Keratinocyte (primary cell): ENCODE results near the gene ZNF786. TPM values are rescaled to one million over a fixed set of nuclear protein-coding genes. Genes with fewer than 3 reads are reported as not detected.
A peak's percentile ranks its signal among the peaks of the same experiment; 100 is the strongest.

ENCODE experiments used
- DNase-seq: peaks from one replicate; pipeline ENCODE4 v3.0.0-alpha.2; 2011; ENCODE audit warnings: low read depth, missing footprints, low spot score
- FAIRE-seq: peaks from 2 replicates; lab custom pipeline; 2011; peaks lifted over from hg19 to GRCh38; lab: Jason Lieb, UNC
- H2AFZ ChIP-seq: 2 replicates; pipeline ENCODE4 v1.6.0; 2012; ENCODE audit warnings: low read length, control low read depth, inconsistent platforms; ENCODE audit not compliant: control insufficient read depth
- H3K27ac ChIP-seq: 2 replicates; pipeline ENCODE4 v1.5.1; 2011; ENCODE audit warnings: low read length; ENCODE audit not compliant: control insufficient read depth, insufficient read depth
- H3K27me3 ChIP-seq: 3 replicates; pipeline ENCODE4 v1.6.0; 2011; ENCODE audit warnings: low read length; ENCODE audit not compliant: control insufficient read depth, insufficient read depth; ENCODE audit errors: extremely low read depth
- H3K36me3 ChIP-seq, 2 experiments: 2 replicates in 1 of 2; 3 replicates in 1 of 2; pipeline ENCODE4 v1.5.1; 2011; ENCODE audit warnings: low read length in 2 of 2, mild to moderate bottlenecking in 1 of 2; ENCODE audit not compliant: control insufficient read depth in 2 of 2, insufficient read depth in 2 of 2; ENCODE audit errors: extremely low read depth in 1 of 2
- H3K4me1 ChIP-seq: 3 replicates; pipeline ENCODE4 v1.5.1; 2011; ENCODE audit warnings: low read length; ENCODE audit not compliant: control insufficient read depth, insufficient read depth; ENCODE audit errors: extremely low read depth
- H3K4me2 ChIP-seq: 3 replicates; pipeline ENCODE4 v1.6.0; 2011; ENCODE audit warnings: low read depth, low read length; ENCODE audit not compliant: control insufficient read depth, insufficient read depth; ENCODE audit errors: extremely low read depth
- H3K4me3 ChIP-seq, 3 experiments: fragments of 200-600 bp in 1 of 3; sonication (generic) in 1 of 3; 2 replicates in 2 of 3; 3 replicates in 1 of 3; pipeline ENCODE4 v1.5.1; 2011 to 2016; ENCODE audit warnings: low read length in 3 of 3, mild to moderate bottlenecking in 3 of 3, control low read depth in 2 of 3, inconsistent platforms in 1 of 3, low read depth in 1 of 3, mixed read lengths in 1 of 3, mixed run types in 1 of 3, moderate library complexity in 1 of 3; ENCODE audit not compliant: control insufficient read depth in 2 of 3, insufficient read depth in 2 of 3; ENCODE audit errors: extremely low read depth in 1 of 3
- H3K79me2 ChIP-seq: 2 replicates; pipeline ENCODE4 v1.6.0; 2012; ENCODE audit warnings: low read length; ENCODE audit not compliant: control insufficient read depth, insufficient read depth
- H3K9ac ChIP-seq: 3 replicates; pipeline ENCODE4 v1.6.0; 2011; ENCODE audit warnings: low read length; ENCODE audit not compliant: control insufficient read depth, insufficient read depth; ENCODE audit errors: extremely low read depth
- H3K9me1 ChIP-seq: 3 replicates; pipeline ENCODE4 v1.6.0; 2011; ENCODE audit warnings: low read length; ENCODE audit not compliant: control insufficient read depth, insufficient read depth; ENCODE audit errors: extremely low read depth
- H3K9me3 ChIP-seq: 2 replicates; pipeline ENCODE4 v1.5.1; 2012; ENCODE audit warnings: low read depth, low read length; ENCODE audit not compliant: control insufficient read depth
- H4K20me1 ChIP-seq: 3 replicates; pipeline ENCODE4 v1.6.0; 2011; ENCODE audit warnings: low read length; ENCODE audit not compliant: control insufficient read depth, insufficient read depth; ENCODE audit errors: extremely low read depth
- CTCF ChIP-seq, 3 experiments: IDR thresholded peaks in 1 of 3; conservative IDR thresholded peaks in 1 of 3; optimal IDR thresholded peaks in 1 of 3; 2 replicates in 2 of 3; 3 replicates in 1 of 3; pipeline versions ENCODE3 to v1.5.1; 2011; ENCODE audit warnings: low read length in 3 of 3, mild to moderate bottlenecking in 3 of 3, moderate library complexity in 2 of 3, control low read depth in 1 of 3, inconsistent platforms in 1 of 3; ENCODE audit not compliant: insufficient read depth in 2 of 3; ENCODE audit errors: extremely low read depth in 1 of 3
- EZH2 ChIP-seq: IDR thresholded peaks from one replicate; pipeline ENCODE4 v1.6.1; 2012; ENCODE audit warnings: inconsistent platforms, mild to moderate bottlenecking, low read length, moderate library complexity
- dilution Hi-C: fragments of 300-500 bp; cut with MboI; formaldehyde crosslinking; loops from one replicate; pipeline ENCODE4 v1.7.0; 2020; ENCODE audit warnings: low sequenced_read_pairs; ENCODE audit not compliant: extremely low pct_ligation_motif_present
- polyA plus RNA-seq, 5 experiments: library from polyadenylated mRNA; depleted of rRNA in 3 of 5; stranded (reverse) in 3 of 5; stranded (forward) in 1 of 5; unstranded in 1 of 5; fragments of >200 nt; gene quantifications; 1 replicate in 1 of 5; 2 replicates in 3 of 5; 3 replicates in 1 of 5; pipeline versions ENCODE4 v1.2.1 to v1.2.3, GENCODE V29; 2011 to 2012; ENCODE audit warnings: missing spikeins in 2 of 5, low read depth in 1 of 5, low replicate concordance in 1 of 5

ZNF786 gene
- polyA plus RNA-seq, 1 donor (not counting 4 experiments of a cell fraction or from before 2014, with no cell fraction given), result 2.8 TPM

GRCh38 chr7:149074116-149074885, 16.2 kb downstream of the ZNF786 start:
- peak; percentile 55 for FAIRE-seq

DNA sequence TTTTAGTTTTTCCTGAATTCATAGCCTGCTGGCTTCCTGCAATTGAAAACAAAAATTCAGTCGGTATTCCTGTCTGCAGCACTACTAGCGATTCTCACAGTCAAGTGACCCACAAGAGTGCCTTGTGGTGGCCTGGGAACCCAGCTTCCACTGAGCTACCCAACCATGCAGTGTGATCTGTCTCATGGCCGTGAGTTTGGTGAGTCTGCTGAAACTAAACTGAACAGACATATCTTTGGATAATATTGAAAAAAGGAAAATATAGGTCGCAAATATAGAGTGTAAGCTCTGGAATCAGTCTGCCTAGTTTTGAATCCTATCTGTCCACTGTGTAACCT, 18.1 kb downstream of the ZNF786 start:
- FAIRE-seq, result no peak
- H2AFZ ChIP-seq, result no peak overlapping the region
- no peak overlapping the region for H3K4me3 ChIP-seq
- no peak for TF ChIP-seq CTCF (optimal IDR thresholded peaks at IDR 0.05 in 1 of 3, IDR thresholded peaks at IDR 0.05 in 1 of 3, conservative IDR thresholded peaks at IDR 0.05 in 1 of 3; ENCODE audit: extremely low read depth in 1 of 3, insufficient read depth in 2 of 3, low read length in 3 of 3)
- TF ChIP-seq EZH2, result no peak
- dilution Hi-C loops, result no loop called here
- H3K27ac ChIP-seq, result no peak overlapping the region
- H3K4me1 ChIP-seq, result peaks cover 16% of the 10 kb centered on the region
- H3K79me2 ChIP-seq, result no peaks in the 10 kb centered on the region
- H3K9me1 ChIP-seq, result no peaks in the 10 kb centered on the region
- H3K36me3 ChIP-seq, result peaks cover 23% of the 10 kb centered on the region in 2 experiments
- H3K27me3 ChIP-seq, result no peaks in the 10 kb centered on the region
- no peak overlapping the region for H3K4me2 ChIP-seq
- no peaks in the 10 kb centered on the region for H3K9me3 ChIP-seq
- no peak for DNase-seq
- H3K9ac ChIP-seq, result no peak overlapping the region
- no peaks in the 10 kb centered on the region for H4K20me1 ChIP-seq

More at GRCh38 chr7:149074116-149074885, 16.2 kb downstream of the ZNF786 start:
- dilution Hi-C loops, result no loop called here
- no peaks in the 10 kb centered on the region for H3K9me1 ChIP-seq
- TF ChIP-seq EZH2, result no peak
- no peak for TF ChIP-seq CTCF (optimal IDR thresholded peaks at IDR 0.05 in 1 of 3, IDR thresholded peaks at IDR 0.05 in 1 of 3, conservative IDR thresholded peaks at IDR 0.05 in 1 of 3; ENCODE audit: extremely low read depth in 1 of 3, insufficient read depth in 2 of 3, low read length in 3 of 3)
- no peaks in the 10 kb centered on the region for H3K9me3 ChIP-seq
- no peak for DNase-seq
- H4K20me1 ChIP-seq, result no peaks in the 10 kb centered on the region
- peak overlapping the region in 2 of 3 experiments; percentile 26 to 29 for H3K4me3 ChIP-seq
- peak overlapping the region; percentile 51 for H2AFZ ChIP-seq
- H3K27ac ChIP-seq, result peak overlapping the region; percentile 48
- peak overlapping the region; percentile 47 for H3K9ac ChIP-seq
- H3K36me3 ChIP-seq, result peaks cover 23% of the 10 kb centered on the region in 2 experiments
- H3K4me1 ChIP-seq, result peaks cover 16% of the 10 kb centered on the region
- H3K27me3 ChIP-seq, result no peaks in the 10 kb centered on the region
- peak overlapping the region; percentile 77 for H3K4me2 ChIP-seq
- H3K79me2 ChIP-seq, result no peaks in the 10 kb centered on the region
